Ramos (cell line): ENCODE results near the gene MIGA2.

Source experiments
- in situ Hi-C: fragments of 300-500 bp; cut with MboI; formaldehyde crosslinking; loops from one replicate; pipeline ENCODE4 v1.14.3; 2022; ENCODE audit warnings: low sequenced_read_pairs; ENCODE audit not compliant: unreplicated experiment

The MIGA2 gene

DNA sequence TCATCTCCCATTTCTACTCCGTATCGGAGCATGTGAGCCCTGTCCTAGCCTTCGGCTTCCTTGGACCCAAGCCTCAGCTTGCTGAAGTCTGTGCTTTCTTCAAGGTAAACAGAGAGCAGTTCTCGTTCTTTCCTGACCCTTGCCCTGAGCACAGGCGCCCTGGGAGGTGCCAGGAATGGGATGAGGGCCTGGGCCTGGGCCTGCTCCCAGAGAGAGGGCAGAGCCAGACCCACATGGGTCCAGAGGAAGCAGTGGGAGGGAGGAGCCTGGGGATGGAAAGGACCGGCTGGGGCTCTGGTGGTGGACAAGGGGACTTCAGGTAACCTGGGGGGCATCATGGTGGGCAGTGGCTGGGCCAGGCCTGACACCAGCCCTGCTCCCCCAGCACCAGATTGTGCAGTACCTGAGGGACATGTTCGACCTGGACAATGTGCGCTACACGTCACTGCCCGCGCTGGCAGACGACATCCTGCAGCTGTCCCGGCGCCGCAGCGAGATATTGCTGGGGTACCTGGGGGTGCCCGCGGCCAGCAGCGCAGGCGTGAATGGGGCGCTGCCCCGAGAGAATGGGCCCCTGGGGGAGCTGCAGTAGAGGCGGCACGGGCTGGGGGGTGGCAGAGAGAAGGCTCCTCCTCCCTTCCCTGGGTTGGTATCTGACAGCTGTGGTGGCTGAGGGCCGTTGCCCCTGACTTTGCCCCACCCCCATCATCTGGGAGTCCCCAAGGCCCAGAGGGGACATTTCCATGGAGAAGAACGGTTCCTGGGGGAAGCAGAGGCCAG is 33.6 kb downstream of the MIGA2 start:
- in situ Hi-C loops, result no loop called here

DNA sequence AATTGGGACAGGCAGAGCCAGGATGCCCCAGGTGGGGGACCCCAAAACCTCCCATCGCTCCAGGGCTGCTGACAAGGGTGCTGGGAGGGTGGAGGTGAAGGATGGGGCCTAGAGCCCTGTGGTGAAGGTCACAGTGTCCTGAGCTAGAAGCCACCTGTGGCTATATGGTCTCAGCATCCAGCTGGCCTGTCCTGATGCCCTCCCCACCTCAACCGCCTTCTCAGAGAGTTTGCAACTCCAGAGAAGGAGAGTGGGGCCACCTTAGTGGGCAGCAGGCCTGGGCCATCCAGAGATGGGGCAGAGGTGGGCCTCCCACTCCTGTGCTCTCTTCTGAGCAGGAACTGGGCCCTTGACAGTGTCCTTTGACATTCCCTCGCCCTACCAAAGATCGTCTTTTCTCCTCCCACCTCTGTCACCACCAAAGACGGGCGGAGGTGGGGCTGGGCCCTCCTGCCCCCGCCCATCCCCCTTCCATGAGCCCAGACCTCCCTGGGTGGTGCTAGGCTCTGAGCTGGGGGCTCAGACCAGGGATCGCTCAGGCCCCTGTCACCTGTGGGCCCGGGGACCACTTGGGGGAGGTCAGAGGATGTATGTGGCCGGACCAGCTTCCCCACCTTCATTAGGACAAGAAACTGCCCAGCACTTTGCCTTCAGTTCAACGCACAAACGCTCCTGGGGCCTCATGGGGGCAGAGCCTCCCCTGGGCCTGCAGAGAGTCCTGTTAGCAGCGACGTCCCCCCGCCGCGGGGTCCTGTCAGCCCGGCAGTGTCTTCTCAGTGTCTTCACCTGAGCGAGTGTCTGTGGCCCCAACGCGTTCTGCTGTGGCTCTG is 34.5 kb downstream of the MIGA2 start:
- in situ Hi-C loops, result no loop called here

DNA sequence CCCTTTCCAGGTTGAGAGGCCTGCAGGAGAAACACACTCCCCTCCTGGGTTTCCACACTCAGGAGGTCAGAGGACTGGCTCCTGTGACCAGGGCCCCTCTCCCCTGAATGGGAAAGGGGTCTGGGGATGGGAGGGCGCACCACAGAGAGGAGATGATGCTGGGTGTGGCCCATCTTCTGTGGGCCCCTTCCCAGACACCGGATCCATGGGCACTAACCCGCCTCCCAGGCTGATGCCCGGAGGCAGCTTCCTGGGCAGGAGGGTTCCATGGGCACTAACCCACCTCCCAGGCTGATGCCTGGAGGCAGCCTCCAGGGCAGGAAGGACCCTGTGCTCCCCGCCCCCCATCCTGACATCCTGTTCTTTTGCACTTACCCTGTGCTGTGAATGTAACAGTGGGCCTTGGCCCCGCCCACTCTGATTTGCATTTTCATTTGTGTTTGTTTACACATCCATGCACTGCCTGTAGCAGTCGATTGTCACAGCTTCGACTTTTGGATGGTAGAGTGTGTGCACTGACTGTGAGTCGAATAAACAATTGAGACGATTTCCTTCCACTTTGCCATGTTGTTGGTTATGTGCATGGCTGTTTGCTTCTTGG is 35.2 kb downstream of the MIGA2 start:
- in situ Hi-C loops, result no loop called here

DNA sequence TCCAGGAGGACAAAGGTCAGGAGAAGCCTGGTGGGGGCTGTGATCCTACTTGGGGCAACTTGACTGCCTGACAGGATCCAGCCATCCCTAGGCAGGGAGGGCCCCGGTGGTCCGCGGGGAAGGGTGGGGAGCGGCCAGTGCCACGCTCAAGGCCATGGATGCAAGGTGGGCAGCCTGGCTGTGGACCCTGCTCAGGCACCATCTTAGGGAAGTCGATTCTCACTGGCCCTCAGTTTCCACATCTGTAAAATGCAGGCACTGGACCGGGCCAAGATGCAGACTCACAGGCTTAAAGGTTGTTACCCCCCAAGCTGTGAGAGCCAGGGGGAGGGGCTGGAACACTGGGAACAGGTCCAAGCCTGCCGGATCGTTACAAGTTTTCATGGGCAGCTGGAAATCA is 35.7 kb downstream of the MIGA2 start:
- in situ Hi-C loops, result no loop called here

DNA sequence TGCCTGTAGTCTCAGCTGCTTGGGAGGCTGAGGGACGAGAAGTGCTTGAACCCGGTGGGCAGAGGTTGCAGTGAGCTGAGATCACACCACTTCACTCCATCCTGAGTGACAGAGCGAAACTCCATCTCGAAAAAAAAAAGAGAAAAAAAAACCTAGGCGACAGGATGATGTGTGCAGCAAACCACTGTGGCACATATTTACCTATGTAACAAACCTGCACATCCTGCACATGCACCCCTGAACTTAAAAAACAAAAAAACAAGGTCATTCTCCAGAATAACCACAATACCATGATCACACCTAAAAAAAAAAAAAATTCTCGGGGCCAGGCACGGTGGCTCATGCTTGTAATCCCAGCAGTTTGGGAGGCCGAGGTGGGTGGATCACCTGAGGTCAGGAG is 37.0 kb downstream of the MIGA2 start:
- in situ Hi-C loops, result no loop called here

DNA sequence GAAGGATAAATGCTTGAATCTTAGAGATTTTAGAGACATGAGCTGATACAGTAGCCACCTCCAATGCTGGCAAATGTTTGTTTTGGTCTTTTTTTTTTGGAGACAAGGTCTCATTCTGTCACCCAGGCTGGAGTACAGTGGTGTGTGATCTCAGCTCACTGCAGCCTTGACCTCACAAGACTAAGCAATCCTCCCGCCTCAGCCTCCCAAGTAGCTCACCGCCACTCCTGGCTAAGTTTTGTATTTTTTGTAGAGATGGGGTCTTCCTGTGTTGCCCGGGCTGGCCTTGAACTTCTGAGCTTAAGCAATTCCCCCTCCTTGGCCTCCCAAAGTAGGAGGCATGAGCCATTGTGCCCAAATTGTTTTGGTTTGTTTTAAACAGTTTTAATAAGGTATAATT is 37.7 kb downstream of the MIGA2 start:
- in situ Hi-C loops, result no loop called here

DNA sequence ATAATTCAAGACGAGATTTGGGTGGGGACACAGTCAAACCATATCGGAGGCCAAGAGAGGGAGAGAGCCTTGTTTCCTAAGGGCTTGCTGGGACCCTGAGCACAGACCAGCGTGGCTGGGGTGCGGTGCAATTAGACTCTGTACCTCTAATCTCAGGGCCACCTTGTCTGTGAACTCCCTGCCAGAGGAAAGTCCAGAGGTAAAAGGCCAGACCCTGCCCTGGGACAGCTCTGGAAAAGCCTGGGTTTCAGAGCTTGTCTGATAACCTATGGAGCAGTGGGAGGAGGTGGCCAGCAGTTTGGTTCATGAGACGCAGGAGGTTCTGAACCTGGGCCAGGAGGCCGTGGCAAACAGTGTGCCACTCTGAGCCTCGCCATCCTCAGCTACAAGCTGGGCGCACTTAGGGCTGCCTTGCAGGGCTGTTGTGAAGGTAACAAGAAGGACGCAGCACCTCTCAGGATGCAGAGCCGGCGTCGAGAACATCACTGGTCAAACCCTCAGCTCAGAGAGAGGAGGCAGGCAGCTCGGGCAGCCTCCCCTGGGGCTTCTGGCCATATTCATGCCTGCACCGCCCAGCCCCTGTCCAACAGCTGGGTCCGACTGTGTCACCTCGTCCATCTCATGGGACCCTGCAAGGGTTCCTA is 39.7 kb downstream of the MIGA2 start:
- in situ Hi-C loops, result no loop called here

DNA sequence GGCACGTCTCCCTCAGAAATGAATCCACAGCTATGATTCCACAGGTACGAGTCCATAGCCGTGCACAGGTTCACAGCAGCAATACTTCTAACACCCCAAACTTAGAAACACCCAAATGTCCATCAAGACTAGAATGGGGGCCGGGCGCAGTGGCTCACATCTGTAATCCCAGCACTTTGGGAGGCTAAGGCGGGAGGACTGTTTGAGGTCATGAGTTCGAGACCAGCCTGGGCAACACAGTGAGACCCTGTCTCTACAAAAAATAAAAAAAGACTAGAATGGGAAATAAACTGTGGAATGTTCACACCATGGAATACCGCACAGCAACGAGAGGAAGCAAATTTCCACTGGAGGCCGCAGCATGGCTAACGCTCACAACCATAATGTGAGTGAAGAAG is 40.2 kb downstream of the MIGA2 start:
- in situ Hi-C loops, result no loop called here

DNA sequence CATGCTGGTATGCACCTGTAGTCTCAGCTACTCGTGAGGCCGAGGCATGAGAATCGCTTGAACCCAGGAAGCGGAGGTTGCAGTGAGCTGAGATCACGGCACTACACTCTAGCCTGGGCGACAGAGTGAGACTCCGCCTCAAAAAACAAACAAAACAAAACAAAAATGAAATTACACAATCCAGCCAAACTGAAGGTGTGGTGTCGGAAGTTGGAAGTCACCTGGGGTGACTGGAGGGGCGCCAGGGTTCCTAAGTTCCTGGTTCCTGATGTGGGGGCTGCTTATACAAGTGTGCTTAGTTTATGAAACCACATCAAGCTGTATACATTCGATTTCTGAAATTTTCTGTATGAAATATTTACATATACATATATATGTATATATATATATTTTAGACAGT is 40.8 kb downstream of the MIGA2 start:
- in situ Hi-C loops, result no loop called here

DNA sequence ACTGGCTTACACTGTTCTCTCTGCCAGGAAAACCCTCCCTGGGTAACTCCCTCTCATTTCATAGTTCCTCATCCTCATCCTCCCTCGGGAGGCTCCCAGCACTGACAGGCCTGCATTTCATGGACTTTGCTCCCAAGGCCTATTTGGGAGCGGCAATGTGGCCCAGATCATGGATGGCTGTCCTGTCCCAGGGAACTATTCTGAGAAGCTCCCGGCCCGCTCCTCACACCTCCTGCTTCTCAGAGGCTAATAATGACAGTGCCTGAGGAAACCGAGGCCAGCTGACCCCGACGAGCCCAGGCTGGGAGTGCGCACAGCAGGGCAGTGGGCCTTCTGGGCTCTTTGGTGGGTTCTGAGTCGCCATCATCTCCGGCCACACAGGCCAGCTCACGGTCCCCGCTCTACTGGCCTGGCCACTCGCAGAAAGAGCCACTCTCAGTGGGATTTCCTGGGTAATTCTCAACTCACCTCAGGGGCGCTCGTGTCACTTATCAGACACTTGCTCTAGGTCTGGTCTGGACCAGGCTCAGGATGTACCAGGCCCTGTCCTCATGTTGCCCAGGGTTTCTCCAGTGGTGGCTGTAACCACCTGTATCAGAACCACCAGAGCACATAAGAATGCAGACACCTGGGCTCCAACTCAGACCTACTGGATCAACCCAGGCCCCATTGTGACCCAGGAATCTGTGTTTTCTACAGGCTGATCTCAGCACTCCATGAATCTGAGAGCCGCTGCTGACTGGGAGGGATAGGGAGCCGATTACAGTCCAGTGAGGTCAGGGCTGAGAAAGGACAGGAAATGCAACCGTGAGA is 42.5 kb downstream of the MIGA2 start:
- in situ Hi-C loops, result no loop called here

DNA sequence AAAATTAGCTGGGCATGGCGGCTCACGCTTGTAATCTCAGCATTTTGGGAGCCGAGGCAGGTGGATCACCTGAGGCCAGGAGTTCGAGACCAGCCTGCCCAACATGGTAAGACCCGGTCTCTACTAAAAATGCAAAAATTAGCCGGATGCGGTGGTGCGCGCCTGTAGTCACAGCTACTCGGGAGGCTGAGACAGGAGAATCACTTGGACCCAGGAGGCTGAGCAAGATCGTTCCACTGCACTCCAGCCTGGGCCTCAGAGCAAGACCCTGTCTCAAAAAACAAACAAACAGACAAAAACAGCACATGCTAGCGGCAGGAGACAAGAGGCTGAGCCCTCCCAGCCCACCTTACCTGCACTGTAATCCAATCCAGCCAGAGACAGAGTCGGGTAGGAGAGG is 43.4 kb downstream of the MIGA2 start:
- in situ Hi-C loops, result no loop called here

DNA sequence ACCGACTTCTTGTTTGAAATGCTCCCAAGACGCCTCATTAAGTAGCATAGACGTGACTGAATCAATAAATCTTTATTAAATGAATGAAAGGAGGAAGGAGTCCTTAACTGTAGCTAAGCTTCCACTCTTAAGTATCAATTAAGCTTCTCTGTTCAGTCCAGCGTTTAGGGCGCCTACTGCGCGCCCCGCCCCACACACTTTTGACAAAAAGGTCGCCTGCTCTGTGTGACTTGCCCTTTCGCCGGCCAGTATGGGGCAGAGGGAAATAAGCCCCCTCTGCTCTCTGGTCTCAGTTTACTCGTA is 43.8 kb downstream of the MIGA2 start:
- in situ Hi-C loops, result no loop called here

DNA sequence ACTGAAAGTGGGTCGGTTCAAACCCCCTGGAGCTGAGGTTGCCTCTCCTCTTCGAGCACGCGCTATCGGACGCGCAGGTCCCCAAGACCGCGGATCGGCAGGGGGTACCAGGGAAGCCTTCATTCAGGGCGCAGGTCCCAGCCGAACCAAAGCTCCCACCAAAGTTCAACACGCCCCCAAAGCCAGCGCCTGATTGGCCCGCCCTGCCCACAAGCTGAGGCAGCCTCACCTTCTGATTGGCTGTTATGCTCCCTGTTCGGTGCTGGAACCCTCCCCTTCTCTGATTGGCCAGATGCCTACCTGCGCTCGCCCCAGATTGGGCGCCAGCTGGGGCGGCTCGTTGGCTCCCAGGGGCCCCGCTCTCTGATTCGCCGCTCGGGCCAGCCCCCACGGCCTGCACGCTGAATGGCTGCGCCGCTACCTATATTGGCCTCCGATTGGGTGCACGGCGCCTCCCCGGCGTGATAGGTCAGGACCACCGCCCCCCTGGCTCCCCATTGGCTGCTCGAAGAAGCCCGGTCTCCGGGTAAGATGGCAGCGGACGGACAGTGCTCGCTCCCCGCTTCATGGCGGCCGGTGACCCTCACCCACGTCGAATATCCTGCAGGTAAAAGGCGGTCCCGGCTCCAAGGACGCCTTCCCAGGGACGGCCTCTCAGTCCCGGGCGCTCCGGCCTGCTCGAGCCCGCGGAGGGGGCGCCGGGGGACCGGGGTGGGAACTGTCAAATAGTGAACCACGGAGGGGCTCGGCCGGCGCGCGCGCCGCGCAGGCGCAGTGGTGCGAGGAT is 44.4 kb downstream of the MIGA2 start, which contains the start of gene DOLPP1:
Gene DOLPP1, plus strand, starts transcription at position 511 of the 787 bp plus-strand sequence. Its CDS starts 21 bp downstream, at position 532.
- in situ Hi-C loops, result no loop called here

DNA sequence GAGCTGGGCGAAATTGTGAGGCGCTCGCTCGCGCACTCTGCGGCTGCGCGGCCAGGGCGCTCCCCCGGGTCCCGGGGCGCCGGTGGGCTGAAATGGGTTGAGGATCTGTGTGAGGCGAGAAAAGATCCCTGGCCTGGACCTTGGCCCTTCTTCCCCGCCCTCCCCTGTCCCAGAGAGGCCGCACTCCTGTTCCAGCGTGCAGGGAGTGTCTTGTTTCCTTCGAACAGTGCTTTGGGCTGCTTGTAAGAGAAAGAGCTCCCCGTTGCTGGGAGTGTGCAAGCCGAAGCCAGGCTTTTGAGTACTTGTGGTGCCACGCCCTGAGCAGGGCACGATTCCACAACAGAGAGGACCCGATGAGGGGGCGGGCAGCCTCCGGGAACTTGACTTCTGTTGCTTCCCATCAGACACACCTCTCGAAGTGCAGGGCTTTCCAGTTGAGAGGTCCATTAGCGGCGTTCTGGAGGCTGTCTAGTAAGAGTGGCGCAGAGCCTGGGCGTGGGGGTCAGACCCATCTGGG is 45.0 kb downstream of the MIGA2 start:
- in situ Hi-C loops, result no loop called here

DNA sequence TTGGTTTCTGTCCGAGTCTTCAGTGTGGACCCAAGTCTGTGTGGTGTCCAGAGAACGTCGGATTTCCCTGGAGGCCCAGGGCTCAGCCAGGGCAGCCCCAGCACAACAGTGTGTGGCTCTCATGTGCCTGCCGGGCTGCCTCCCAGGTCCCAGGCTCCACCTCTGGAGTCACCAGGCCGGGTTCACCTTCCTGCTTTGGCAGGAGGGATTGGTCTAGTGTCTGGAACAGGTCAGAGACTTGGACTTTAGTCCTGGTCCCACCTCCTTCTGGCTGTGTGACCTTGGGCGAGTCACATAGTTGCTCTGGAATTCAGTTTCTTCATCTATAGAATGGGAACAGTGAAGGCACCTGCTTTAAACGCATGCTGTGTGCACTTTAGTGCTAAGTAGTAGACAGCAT is 47.7 kb downstream of the MIGA2 start:
- in situ Hi-C loops, result no loop called here

DNA sequence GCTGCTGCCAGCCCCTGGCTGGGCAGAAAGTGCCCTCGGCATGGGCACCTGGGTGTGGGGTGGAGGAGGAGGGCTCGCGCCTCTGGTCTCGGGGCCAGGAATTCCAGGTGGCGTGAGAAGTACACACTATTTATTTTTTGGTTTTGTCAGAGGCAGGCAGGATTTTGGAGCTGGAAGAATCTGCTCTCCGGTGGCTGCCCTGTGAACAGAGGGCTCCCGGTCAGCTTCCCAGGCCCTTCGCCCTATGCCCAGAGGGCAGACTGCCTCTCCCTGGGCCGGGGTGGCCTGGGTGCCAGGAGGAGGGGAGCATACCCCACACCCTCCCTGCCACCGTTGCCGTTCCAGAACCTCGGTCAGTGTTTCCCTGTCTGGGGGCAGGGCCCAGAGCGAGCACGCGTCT is 52.8 kb downstream of the MIGA2 start:
- in situ Hi-C loops, result no loop called here

DNA sequence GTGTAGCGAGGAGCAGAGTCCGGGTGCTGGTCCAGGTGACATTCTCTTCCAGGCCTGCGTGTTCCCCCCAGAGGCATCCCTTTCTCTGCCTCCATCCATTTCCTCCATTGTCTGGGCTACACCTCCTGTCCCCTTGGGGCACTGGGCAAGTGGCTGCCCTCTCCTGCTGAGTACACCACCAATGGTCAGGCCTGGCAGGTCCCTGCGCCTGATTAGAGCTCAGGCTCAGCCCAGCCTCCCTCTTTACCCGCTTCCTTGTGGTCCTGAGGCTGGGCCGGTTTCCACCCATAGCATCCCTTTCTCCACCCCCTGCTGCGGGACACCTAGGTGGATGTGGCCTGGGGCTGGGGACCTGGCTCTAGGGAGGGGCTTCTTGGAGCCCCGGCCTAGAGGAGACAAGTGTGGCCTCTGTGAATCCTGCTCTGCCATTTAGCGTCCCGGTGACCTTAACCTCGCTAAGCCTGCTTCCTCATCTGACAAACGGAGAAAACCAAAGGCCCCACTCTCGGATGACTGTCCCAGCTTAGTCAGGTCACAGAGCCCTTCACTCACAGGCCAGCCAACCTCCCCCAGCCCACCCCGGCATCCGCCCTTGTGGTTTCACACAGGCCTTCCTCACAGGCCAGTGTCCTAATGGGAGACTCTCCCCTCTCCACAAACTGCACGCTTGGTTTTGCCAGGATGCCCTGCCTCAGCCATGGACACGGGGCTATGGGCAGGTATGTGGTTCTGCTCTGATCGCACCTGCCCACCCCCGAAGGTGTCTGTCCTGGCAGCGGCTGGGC is 57.4 kb downstream of the MIGA2 start:
- in situ Hi-C loops, result no loop called here

DNA sequence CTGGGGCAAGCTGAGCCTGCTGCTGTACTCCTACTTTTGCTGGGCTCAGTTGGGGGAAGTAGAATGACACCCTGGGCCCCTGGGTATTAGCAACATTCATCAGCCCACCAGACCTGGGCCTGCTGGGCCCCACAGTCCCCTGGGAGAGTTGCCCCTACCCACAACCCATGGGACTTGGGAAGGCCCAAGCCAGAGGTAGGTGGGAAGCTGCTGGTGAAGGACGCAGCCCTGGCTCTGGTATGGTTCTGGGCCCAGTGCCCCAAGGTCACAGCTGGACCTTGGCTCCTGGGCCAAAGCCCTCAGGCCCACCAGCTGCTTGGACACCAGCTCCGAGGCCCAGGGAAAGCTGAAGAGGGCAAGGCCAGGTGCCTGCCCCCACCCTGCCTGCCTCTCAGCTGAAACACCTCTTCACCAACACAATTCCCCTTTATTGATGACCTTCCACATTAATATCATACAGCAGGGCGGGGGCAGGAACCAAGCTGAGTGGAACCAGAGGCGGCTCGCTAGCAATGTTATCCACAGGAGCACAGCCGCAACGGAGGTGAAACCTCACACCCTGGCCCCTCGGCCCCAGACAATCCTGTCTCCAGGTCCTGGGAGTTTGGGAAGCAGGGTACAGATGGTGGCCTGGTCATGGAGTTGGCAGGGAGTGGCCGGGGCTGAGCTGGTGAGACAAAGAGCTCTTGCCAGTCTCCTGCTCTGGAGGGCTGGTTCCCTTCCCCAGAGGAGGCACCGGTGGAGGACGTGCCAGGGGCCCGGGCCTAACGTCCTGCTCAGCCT is 58.2 kb downstream of the MIGA2 start:
- in situ Hi-C loops, result no loop called here
